AG09309 (cell line): ENCODE results near the gene AP2M1.

Experiments
- DNase-seq: peaks from one replicate; pipeline ENCODE4 v3.0.0-alpha.2; 2010; ENCODE audit warnings: low read depth
- H3K4me3 ChIP-seq: 2 replicates; pipeline ENCODE4 v1.5.1; 2011; ENCODE audit warnings: mild to moderate bottlenecking, low read depth, low read length, moderate library complexity; ENCODE audit not compliant: control insufficient read depth
- CTCF ChIP-seq: IDR thresholded peaks from 2 replicates; pipeline ENCODE4 v1.5.1; 2011; ENCODE audit warnings: mild to moderate bottlenecking, low read depth, low read length, inconsistent platforms; ENCODE audit not compliant: insufficient read depth, control insufficient read depth; ENCODE audit errors: missing control alignments

AP2M1 gene

GRCh38 chr3:184135149-184135910, 39.3 kb upstream of the AP2M1 start, which contains the start of gene EIF2B5:
Gene EIF2B5, plus strand, starts transcription at chr3:184135358. Its CDS starts 28 bp downstream, at chr3:184135386.
- TF ChIP-seq CTCF = peak; percentile 47
- DNase-seq = peak; percentile 64
- peak within 1 kb of the TSS; percentile 56 for H3K4me3 ChIP-seq

- TF ChIP-seq CTCF = no peak
- DNase-seq = no peak
- H3K4me3 ChIP-seq = peak overlapping the region; percentile 56
Observed at GRCh38 chr3:184135911-184136260, 38.8 kb upstream of the AP2M1 start.

- no peak overlapping the region for H3K4me3 ChIP-seq
- TF ChIP-seq CTCF = no peak
- DNase-seq = no peak
Observed at GRCh38 chr3:184140436-184140835, 34.2 kb upstream of the AP2M1 start.

GRCh38 chr3:184142199-184142598, 32.5 kb upstream of the AP2M1 start:
- no peak for DNase-seq
- no peak overlapping the region for H3K4me3 ChIP-seq
- TF ChIP-seq CTCF = no peak

- TF ChIP-seq CTCF = no peak
- DNase-seq = no peak
- no peak overlapping the region for H3K4me3 ChIP-seq
Observed at GRCh38 chr3:184143327-184143726, 31.3 kb upstream of the AP2M1 start.

- TF ChIP-seq CTCF = no peak
- DNase-seq = no peak
- H3K4me3 ChIP-seq = no peak overlapping the region
Observed at GRCh38 chr3:184144505-184144904, 30.1 kb upstream of the AP2M1 start.

- DNase-seq = no peak
- peak; percentile 35 for TF ChIP-seq CTCF
- no peak overlapping the region for H3K4me3 ChIP-seq
Observed at GRCh38 chr3:184145111-184145524, 29.5 kb upstream of the AP2M1 start.
